SH-SY5Y (cell line): ENCODE results near the gene PLCL1.

Source experiments
- GATA2 ChIP-seq: IDR thresholded peaks from 2 replicates; pipeline ENCODE4 v1.6.1; 2011; ENCODE audit warnings: mild to moderate bottlenecking, low read depth, low read length
- GATA3 ChIP-seq: IDR thresholded peaks from 2 replicates; pipeline ENCODE4 v1.6.1; 2011; ENCODE audit warnings: low read depth, mild to moderate bottlenecking, low read length, moderate library complexity

GRCh38 chr2:197835293-197835692, 30.9 kb downstream of the PLCL1 start:
- TF ChIP-seq GATA2: no peak
- TF ChIP-seq GATA3: no peak
